Suppressor macrophage treated with lipopolysaccharide for 1 hour (primary cell): ENCODE data around the gene ZDHHC14.
A peak's percentile ranks its signal among the peaks of the same experiment; 100 is the strongest.
"Not testable (repeated sequence)": the region's sequence is repeated elsewhere in the genome, so short reads cannot be mapped to it uniquely, and the experiment has no call there.

Experiments used
- DNase-seq, 3 donors: peaks; one replicate each; pipeline ENCODE4 v3.0.0-alpha.2; 2020 to 2022

Gene ZDHHC14

DNA sequence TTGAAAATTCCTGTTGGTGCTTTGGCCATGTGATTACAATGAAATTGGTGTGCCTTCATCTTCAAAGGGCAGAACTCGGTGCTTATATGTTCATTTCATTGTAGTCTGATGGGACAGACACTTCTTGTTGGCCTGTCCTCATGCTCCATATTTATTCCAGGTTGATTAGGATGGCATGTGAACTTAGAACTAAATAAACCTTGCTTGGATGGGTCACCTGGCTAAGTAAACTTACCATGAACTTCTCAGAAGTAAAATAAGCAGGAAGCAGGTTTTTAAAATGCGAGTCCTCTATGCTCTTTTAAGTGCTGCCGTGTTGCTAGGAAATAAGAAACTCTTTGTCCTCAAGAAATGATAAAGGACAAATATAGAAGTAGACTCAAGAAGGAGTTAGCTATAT, 26.7 kb downstream of the ZDHHC14 start:
- no peak for DNase-seq

DNA sequence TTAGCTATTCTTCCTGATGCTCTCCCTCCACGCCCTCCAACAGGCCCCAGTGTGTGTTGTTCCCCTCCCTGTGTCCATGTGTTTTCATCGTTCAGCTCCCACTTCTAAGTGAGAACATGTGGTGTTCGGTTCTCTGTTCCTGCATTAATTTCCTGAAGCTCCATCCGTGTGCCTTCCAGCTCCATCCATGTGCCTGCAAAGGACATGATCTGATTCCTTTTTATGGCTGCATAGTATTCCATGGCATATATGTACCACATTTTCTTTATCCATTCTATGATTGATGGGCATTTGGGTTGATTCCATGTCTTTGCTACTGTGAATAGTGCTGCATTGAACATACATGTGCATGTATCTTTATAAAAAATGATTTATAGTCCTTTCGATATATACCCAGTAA, 27.4 kb downstream of the ZDHHC14 start:
- DNase-seq = not testable (repeated sequence)

DNA sequence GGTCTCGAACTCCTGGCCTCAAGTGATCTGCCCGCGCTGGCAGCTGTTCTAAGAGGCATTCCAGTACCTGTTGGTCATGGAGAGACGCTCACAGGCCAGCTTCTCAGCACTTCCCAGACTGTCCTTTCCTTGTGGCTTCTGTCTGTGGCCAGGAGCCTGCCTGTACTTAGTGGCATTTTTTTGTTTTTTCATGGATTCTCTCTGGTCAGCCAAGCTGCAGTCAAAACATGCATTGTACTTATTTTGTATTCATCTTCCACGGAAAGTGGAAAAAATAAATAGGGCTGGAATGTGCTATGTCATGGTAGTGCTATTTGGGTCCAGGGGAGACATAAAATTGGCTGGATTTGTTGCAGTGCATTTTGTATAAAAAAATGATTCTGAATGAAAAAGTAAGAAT, 29.1 kb downstream of the ZDHHC14 start:
- no peak for DNase-seq

DNA sequence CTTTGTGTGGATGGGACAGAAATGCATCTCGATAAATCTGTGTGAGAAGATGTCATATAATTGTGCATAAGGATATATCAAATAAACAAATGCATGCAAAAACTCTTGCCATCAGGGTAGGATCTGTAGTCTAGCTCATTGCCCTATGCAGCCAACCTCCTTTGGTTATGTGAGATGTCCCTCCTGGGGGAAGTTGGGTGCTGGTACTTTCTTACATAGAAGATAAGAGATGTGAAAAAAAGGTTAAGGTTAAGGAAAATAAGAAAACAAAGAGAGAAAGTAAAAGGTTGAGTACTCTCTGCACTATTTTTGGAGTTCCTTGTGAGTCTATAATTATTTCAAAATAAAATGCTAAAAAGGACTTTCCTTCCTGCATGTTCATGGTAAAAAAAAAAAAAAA, 30.4 kb downstream of the ZDHHC14 start:
- no peak for DNase-seq

DNA sequence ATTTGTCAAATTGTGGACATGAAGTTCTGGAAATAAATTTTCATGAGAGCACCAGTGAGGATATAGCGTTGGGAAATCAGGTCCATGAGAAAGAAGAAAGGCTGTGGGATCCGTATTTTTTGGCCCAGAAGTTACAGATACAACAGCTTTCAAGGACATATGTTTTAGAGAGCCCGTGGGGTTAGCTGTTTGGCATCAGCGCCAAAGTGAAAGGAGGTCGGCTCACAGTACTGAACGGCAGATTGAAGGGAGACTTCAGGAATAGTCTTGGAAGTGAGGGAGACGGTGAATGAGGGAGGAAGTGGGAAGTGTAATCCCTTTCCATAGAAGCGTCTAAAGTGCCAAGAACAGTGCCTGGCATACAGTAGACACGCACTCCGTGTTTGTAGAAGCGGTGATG, 31.8 kb downstream of the ZDHHC14 start:
- DNase-seq = no peak

DNA sequence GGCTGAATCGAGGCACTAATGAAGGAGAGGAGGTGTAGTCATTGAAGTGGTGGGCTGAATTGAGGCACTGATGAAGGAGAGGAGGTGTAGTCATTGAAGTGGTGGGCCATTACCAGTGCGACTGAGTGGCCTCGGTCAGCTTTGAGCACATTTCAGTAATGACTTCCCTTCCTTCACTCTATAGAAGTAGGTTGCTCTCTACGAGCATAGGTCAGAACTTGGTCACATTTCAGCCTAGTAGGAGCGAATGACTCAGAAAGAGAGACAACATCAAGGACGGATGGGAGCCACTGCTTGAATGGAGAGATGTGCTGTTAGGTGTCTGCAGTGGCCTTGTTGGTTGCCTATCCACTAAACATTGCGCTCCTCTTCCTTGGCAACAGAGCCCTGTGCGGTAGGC, 39.5 kb downstream of the ZDHHC14 start:
- no peak for DNase-seq

DNA sequence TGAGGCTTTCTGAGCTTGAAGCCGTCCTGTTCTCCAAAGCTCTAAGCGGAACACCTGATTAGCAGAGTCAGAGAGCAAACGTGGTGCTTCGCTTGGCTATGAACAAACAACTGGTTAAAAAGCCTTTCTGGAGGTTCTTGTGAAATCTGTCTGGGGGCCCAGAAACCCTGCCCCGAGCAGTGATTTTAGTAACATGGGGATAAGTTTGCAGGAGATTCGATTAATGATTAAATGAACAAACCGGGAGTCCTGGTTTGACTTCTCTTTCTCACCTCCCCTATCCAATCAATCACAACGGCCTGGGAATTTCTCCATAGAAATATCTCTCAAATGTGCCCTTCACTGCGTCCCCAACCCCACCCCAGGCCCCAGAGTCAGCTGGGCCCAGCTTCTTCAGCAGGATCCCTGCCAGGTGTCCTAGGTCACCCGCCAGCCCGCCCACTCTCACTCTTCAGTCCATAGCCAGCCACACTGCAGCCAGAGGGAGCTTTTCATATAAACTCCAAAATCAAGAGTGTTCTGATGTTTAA, 43.6 kb downstream of the ZDHHC14 start:
- DNase-seq = no peak

DNA sequence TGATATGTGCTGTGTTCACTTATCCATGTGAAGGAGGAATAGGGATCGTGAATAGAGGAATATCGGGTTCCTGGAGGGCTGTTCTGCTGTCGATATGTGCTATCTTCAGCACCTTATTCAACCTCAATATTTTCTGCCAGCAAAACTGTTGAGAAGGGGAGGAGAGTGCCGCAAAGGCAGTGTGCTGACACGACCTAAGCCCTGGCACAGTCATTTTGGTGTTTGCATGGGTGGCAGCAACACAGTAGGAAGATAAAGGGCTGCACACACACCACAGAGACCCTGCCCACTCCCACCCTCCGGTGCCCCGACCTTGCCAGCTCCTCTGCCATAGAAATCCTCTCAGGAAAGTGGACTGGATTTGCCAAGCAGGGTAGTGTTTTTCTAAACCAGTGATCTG, 47.0 kb downstream of the ZDHHC14 start:
- no peak for DNase-seq

DNA sequence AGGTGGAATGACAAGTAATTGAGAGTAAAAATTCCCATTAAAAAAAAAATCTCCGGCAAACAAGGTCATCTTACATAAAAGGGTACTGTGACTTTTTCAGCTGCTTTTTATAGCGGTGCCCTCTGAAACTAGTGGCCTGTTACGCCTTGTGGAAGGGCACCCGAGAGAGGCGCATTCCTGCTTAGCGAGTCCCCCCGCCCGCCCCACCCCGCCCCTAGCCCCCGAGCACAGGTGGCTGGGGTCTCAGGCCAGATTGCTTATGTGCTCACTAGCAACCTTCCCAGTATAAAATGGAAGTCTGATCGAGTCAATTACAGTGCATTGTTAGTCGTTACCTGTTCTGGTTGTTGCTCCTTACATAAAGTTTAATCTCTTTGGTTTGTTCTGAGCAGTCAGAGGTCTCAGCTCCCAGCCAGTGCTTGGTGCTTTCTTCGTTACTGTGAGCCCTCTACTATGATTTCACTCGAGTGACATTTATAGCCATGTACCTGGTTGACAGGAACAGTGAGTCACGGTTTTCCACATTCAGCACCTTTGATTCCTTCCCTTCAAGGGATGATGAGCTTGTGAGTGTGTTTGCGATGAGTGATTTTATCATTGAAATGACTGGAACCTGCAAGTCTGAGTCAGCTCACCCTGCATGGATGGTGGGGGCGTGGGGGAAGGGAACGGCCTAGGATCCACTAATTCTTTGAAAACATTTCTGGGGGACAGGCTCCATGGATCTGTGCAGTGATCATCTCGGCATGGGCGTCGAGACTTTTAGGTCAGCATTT, 47.6 kb downstream of the ZDHHC14 start:
- DNase-seq = no peak

DNA sequence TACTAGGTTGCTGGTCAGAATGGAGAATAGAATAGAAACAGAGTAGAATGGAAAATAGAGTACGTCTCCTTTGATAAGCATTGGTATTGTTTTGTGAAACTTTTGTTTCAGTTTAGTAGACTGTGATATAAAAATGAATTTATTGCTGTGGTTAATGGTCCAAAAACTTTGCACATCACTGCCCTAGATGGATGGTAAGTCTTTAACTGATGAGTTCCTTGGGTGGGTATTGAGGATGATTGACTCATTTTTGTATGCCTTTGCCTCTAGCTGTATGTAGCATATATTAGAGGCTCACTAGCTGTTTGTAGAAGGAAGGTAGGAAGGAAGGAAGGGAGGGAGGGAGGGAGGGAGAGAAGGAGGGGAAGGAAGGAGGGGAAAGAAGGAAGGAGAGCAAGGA, 48.3 kb downstream of the ZDHHC14 start:
- no peak for DNase-seq

DNA sequence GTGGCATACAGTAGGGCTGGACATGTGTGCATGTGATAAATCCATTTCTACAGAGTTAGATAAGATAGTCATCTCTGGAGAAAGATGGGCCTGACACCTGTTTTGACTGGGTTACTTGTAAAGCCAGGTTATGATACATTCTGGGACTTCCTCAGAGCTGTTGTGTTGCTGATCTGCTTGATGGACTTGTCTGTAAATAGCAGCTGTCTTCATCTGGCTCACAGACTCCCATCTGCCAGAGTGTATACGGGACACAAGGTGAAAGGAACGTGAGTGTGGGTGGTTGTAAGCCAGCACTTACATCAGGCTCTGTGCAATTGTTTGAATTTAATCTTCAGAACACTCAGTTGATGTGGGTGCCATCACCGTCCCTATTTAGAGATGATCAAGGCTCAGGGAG, 49.8 kb downstream of the ZDHHC14 start:
- DNase-seq = no peak

DNA sequence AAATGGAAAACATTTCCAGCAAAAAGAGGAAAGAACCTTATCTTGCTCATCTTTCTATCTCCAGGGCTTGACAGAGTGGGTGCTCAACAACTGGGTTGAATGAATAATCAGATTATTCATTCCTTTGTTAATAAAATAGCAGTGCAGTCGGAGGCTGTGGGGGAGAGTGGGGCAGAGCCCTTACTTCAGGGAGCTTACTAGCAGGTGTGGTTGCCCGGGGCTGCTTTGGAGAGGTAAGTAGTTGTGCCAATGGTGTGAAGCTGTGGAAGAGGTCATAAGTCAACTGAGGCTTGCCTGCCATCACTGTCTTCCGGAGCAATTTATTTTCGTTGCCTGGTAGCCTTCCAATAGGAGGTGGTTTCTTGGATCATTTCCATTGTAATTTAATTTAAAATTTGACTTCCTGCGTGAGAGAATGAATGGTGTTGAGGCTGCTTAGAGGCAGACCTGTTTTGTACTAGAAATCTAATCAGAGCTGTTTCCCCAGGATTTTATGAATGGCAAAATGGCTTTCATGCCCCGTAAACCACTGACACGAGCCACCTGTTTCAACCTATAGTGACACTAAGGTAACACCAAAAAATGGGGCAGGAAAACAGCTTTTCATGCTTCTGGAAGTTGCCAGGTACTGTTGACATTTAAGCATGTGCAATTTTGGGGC, 51.4 kb downstream of the ZDHHC14 start:
- DNase-seq = no peak

DNA sequence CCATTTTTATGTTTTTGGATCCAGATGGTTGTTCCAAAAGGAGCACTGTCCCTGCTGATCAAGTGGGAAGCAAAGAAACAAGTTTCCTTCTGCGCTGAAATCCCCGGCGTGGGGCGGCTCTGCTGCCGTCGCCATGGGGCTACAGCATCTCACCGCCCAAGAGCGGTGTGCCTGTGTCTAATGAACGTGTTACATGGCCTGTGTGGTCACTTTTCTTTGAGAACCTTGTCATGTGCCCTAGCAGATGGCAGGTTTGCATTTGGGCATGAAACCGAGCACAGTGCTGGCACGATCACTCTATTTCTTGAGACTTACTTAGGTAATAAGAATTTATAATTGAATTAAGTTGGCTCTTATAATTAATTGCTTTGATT, 51.9 kb downstream of the ZDHHC14 start:
- DNase-seq = no peak

DNA sequence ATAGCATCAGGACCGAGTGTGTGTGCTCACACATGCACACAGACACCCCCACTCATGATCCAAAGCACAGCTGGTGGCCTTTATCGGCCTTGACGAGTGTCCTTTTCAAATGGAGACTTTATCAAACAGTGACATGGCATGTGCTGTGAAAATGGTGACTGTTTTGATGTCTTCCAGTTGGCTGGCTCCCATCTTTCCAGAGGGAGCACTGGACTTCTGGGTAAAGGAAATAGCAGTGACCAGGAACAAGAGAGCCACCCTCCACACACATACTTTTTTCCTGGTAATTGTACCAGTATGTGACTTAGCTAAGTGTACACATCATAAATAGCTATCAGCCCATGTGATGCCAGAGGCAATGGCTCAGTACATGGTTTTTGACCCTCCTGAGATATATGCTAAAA, 52.7 kb downstream of the ZDHHC14 start:
- DNase-seq = no peak

DNA sequence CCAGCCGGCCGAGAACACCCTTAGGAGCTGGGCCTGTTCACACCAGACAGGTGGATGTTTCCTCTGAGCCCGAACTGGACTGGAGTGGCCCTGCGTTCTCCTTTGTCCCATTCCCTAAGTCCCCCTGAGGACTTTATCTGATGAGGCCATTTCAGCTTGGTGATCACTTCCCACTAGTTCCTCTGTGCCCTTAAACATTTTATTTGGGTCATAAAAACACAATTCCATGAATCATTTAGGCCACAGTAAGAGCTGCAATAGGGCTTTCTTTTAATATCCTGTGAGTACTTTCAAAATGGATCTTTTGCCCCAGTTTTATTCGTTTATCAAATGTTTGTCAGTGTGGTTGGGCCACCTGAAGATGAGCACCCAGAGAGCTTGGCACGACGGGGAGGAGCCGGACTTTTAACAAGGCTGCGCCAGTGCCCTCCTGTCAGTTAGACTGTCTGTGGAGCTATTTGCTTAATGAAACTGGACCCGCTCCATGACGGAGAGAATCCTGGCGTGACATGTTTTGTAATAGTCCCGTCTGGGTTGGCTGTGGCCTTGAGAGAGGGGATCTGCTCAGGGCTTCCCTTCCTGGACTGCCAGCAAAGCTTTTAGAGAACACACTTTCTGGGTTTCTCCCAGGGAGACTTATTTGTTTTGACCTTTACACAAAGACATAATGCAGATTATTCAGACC, 53.5 kb downstream of the ZDHHC14 start:
- no peak for DNase-seq

DNA sequence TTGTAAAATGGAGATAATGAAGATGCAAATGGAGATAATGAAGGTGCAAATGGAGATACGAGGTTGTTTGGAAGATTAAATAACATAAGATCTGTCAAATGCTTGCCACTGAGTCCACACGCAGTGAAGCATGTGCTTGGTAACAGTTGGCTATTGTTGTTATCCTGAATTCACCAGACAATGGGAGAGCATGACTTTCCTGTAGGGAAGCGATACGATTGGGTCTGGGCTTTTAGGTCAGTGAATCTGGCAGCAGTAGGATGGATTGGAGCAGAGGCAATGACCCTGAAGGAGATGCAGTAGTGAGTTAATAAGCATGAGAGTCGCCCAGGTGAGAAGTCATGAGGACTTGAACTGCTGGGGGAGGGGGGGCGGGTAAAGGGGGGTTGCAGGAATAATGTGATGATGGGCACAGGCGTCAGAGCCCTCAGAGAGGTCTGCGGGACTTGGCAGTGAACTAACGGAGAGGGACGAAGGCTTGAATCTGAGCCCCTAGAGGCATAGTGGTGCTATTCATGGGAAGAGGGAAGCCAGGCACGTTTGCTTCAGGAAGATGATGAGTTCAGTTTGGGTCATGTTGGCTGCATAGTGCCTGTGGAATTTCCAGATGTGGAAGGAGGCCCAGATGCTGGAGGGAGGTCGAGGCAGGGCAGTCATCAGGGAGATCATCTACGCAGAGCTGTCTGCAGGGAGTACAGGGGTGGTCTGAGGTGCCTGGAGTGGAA, 55.4 kb downstream of the ZDHHC14 start:
- DNase-seq = no peak

DNA sequence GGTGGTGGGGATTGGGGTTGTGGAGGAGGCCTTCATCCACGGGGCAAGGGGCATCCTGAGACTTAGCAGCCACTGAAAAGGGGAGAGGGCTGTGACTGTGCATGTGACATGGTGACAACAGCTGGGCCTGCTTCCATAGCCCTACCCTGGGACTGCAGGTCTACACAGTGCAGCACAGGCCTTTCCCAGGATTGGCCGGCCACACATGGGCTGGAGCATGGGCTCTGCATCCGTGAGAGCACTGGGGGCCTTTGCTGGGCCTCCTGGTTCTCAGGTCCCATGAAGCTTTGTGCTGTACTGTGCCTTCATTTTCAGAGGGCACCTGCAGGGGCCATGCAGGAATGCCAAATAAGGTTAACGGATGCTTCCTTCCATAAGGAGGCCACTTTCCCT, 56.0 kb downstream of the ZDHHC14 start:
- DNase-seq = no peak

DNA sequence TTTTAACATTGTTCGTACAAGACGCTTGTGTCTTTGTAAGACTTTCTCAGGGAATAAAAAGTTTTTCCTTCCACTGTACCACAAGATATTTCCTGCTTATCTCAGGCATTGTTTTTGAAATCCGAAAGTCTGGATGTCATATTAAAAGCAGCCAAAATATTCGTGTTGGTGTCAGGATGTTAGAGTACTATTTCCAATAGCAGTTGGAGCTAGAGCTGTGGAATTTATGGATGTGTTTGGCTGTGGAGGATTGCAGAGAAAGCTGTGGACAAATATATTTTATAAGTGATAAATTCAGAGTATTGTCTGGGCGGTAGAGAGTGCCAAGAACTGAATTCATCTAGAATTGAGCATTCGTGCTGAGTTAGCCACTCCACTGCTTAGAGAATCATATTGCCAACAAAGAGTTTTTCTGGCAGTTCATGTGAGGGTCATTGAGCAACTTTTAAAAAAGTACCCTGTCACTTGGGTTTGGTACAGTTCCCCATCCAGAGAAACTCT, 57.7 kb downstream of the ZDHHC14 start:
- peak; percentile 61 to 71 (median 66) for DNase-seq

DNA sequence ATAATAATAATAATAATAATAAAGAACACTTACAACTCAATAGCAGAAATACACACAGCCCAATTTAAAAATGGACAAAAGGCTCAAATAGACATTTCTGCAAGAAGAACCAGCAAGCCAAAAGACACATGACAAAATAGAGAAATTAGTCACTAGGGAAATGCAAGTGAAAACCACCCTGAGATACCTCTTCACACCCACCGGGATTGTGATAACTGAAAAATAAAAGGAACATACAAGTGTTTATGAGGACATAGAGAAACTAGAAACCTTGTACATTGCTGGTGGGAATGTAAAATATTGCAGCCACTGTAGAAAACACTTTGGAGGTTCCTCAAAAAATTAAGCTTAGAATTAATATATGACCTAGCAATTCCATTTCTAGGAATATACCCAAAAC, 59.2 kb downstream of the ZDHHC14 start:
- peak; percentile 39 to 62 (median 46) for DNase-seq

DNA sequence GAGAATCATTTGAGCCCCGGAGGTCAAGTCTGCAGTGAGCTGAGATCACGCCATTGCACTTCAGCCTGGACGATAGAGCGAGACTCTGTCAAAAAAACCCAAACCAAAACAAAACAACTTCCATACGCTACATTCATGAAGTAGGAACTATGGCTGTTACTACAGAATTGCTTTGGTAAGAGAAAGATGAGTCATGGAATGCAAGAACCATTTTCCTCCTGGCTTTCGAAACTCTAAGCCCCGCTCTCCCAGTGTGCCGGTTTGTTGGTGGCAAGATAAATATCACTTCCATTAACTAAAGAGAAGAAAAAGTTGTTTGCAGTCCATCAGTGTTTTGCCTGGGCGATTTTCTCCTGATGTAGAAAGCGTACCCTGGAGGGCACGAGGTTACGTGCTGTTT, 61.3 kb downstream of the ZDHHC14 start:
- DNase-seq = peak; percentile 60 to 86 (median 84)

DNA sequence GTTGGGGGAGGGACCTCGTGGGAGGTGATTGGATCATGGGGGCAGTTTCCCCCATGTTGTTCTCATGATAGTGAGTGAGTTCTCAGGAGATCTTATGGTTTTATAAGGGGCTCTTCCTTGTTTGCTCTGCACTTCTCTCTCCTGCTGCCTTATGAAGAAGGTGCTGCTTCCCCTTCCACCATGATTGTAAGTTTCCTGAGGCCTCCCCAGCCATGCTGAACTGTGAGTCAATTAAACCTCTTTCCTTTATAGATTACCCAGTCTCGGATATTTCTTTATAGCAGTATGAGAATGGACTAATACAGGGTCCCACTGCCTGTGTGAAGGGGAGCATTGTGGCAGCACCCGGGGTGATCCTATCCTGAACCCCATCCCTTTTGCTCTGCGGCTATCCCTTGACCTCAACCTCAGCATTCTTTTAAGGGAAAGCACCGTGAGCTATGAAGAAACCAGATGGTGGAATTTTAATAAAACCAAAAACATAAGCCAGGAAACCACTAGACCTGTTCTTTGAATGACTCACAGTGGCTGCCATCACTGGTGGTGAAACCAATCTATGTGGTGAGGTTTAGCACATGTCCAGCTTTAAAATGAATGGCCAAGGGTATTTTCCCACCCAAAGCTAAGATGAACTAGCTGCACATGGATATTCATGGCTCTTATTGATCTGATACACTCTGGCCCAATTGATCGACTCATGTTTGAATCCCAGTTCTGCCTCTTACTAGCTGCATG, 62.2 kb downstream of the ZDHHC14 start:
- DNase-seq = peak in 1 of 3 donors; percentile 5

DNA sequence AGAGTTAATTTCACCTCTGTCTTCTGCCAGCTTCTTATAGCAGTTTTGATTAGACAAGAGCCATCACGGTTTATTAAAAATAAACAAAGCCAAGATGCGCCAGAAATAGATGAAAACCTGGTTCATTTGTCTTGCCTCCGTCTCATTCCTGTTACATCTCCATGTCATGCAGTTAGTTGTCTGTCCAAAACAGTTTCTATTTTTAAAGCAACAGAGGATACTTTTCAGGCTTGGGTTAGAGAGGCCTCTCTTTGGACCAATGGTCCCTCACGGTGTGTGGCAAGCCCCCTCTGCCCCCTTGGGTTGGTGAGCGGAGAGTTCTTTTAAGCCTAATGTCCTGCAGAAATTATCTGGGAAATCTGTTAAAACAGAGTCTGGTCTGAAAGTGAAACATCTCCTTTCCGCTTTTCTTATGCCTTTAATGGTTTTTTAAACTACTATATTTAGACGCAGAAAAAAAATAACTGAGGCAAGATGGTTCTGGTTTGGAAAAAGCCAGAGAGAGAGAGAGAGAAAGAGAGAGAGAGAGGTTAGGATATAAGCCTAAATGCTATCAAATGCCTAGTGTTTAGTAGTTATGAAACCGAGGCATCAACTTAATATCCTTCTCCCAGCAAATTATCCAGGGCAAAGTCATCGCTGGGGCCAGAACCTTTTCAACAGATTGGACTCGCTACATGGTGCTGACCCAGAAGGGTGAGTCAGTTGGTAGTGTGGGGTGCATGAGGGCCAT, 64.5 kb downstream of the ZDHHC14 start:
- no peak for DNase-seq
